GM18498 (cell line): ENCODE data around the gene PPP2R2D.
"Not testable (repeated sequence)": the region's sequence is repeated elsewhere in the genome, so short reads cannot be mapped to it uniquely, and the experiment has no call there.

ENCODE experiments used
- ATAC-seq: cut with Tn5 transposase; IDR thresholded peaks from one replicate; pipeline ENCODE4 v1.9.1; 2021; ENCODE audit warnings: mild to moderate bottlenecking, moderate library complexity; ENCODE audit not compliant: unreplicated experiment

Gene PPP2R2D

DNA sequence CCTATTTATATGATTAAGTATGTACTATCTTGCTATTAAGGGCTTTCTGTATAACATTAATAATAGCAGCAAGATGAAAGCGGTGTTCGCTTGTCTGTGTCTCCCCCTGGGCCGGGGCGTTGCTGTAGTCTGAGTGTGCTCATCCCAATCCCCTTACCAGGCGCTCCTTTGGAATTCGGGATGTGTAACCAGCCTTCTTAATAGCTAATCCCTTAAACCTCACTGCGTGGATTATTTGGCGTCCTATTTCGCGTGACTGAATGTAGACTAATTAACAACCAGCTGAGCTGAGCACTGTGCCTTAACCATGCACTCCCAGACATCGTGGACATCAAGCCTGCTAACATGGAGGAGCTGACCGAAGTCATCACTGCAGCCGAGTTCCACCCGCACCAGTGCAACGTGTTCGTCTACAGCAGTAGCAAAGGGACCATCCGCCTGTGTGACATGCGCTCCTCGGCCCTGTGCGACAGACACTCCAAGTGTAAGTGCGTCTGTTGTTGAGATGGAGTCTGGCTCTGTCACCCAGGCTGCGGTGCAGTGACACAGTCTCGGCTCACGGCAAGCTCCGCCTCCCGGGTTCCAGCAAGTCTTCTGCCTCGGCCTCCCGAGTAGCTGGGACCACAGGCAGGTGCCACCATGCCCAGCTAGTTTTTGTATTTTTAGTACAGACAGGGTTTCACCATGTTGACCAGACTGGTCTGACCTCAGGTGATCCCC is 44.3 kb downstream of the PPP2R2D start:
- ATAC-seq, result no peak

DNA sequence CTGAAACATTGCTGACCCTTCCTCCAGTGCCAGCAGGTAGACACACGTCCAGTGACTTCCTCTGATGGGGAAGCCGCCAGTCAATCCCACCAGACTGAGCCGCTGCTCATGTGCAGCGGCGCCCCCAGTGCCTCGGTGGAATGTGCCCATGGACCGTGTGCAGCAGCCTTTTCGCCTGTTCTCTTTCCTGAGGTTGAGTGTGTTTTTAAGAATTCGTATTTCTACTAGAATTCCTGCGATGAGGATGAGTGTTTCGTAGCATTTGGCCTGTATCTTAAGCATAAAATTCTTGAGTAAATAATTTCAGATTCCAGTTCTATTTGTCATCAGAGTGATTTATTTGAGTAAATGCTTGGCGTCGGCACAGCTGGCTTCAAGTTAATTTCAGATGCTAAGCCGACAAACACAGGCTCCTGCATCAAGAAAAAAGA is 45.5 kb downstream of the PPP2R2D start:
- no peak for ATAC-seq

DNA sequence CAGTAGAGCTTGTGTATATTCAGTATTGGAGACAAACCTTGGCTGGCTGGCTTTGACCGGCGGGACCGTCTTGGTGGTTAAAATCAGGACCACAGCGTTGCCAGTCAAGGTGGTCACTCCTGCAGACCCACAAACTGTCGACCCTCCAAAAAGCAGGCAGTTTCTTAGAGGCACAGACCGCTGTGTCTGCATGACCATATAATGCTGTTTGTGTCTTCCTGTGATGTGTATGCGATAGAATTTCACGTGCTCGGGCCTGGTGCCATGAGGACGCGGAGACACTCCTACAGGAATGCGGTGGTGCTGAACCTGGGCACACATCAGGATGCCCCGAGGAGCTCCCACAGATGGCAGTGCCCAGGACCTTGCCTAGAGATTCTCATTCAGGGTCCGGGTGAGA is 46.1 kb downstream of the PPP2R2D start:
- no peak for ATAC-seq

DNA sequence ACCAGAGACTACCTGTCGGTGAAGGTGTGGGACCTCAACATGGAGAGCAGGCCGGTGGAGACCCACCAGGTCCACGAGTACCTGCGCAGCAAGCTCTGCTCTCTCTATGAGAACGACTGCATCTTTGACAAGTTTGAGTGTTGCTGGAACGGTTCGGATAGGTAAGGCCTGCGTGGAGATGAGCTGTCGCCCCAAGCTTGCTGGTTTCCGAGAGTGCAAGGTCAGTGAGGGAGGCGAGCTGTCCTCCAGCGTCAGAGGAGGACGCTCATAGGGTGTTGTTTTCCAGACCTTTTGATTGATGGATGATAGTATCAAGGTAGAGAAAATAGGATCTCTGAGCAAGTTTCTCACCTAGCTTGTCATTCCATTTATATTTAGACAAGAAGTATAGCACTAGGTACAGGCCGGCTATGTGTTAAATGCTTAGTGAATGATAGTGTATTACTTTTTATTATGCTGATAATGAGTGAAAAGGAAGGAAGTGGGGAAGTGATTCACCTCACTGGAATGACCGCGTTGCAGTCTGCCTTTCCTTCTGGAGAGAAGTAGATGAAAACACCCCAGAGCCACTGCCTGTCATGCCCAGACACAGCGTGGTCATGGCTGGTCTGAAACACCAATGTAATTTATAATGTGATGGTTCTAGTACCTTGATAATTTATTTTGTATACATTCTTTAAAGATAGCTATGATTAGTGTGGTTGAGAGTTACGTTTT is 47.0 kb downstream of the PPP2R2D start:
- ATAC-seq, result no peak

DNA sequence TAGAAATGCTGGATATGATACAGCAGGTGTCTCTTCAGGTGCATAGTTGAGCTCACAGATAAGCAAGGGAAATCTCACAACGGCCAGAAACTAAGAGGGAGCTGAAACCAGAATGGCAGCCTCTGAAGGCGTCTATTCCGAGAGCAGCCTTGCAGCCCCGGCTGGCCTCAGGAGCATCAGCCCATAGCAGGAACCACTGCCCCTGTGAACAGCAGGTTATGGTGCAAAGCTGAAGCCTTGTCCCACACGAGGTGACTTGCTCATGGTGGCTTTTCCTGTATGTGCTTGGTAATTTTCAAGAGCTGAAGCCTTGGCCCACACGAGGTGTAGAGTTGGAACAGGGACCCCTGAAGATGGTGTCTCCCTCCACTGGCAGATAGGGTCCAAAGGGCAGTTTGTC is 47.7 kb downstream of the PPP2R2D start:
- ATAC-seq, result no peak

DNA sequence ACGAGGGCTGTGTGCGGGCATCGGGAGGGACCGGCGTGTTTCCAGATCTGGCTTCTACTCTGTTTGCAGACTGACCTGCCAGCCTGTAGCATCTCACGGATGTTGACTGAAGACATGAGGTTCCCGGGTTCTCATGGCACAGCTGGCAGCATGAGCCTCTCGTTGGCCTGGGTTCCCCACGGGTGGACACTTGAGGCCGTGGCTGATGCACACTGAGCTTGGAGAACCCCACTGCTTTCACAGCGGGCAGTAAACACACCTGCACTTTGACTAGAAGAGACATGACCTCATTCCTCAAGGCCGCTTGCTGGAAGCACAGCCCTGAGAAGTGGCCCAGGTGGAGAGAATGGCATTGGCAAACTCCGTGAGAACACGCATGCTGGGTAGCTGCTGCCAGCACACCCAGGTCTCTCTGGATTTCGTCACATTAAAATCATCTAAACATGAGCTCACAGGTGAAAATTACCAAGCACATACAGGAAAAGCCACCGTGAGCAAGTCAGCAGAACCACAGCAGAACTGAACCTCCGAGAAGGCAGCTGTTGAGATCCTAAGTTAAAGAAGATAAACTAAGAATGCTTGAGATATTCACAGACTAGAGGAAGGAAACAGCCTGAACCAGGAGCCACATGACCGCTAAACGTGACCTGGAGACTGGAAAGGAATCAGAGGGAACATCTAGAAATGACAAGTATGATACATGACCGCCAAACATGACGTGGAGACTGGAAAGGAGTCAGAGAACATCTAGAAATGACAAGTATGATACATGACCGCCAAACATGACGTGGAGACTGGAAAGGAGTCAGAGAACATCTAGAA is 48.4 kb downstream of the PPP2R2D start:
- ATAC-seq, result no peak

DNA sequence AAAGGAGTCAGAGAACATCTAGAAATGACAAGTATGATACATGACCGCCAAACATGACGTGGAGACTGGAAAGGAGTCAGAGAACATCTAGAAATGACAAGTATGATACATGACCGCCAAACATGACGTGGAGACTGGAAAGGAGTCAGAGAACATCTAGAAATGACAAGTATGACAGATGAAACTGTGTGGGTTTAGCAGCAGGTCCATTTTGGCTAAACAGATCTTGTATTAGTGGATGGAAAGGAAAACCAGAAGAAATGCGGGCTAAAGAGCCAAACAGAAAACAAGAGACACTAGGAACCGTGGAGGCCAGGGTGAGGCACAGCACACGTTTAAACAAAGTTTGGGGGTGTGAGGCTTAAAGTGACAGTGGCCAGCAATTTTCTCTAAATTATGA is 49.1 kb downstream of the PPP2R2D start:
- not testable (repeated sequence) for ATAC-seq

DNA sequence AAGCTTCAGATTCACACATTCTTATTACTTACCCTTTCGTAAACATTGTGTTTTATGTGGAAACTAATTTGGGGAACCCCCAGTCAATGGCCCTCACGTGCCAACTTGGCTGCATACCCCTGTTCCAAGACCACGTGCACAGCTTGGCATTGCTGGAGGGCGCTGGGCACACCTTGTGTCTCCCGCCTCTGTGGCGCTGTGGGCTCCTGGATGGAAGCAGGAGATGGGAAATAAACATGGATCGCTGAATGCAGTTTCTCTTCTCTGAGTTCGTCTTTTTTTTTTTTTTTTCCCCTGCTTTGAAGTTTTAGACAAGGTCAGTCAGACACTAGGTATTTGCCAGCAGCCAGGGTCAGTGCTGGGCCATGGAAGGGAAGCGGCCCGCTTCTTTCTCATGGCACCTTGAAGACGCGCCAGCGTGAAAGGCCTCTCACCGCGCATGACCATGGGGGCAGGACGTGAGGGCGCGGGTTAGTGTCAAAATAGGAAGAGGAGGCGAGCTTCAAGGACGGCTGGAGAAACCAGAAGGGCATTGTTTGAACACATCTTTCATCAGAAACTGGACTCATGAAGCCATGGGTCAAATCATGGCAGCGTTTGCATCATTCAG is 53.7 kb downstream of the PPP2R2D start:
- no peak for ATAC-seq

DNA sequence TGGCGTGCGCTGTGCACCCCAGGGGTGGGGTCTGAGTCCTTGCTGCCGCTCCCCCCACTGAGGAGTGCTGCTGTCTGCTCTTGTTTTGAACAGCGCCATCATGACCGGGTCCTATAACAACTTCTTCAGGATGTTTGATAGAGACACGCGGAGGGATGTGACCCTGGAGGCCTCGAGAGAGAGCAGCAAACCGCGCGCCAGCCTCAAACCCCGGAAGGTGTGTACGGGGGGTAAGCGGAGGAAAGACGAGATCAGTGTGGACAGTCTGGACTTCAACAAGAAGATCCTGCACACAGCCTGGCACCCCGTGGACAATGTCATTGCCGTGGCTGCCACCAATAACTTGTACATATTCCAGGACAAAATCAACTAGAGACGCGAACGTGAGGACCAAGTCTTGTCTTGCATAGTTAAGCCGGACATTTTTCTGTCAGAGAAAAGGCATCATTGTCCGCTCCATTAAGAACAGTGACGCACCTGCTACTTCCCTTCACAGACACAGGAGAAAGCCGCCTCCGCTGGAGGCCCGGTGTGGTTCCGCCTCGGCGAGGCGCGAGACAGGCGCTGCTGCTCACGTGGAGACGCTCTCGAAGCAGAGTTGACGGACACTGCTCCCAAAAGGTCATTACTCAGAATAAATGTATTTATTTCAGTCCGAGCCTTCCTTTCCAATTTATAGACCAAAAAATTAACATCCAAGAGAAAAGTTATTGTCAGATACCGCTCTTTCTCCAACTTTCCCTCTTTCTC is 55.0 kb downstream of the PPP2R2D start:
- ATAC-seq, result no peak

DNA sequence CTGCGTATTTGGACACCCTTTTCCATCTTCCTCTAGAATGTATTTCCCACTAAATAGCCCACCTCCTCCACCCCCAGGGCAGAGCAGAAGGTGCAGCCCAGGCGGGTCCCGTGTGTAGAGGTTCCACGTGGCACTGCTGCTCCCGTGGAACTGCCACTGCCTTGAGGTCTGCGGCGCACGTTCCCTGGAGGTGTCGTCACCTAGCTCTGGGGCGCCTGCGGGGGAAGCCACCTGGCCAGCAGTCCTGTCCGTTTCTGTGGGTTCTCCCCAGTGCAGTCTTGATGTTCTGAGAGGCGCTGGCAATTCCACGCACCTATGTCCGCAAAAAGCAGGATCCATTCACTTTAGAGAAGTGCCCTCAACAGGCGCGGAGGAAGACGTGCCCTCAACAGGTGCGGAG is 59.0 kb downstream of the PPP2R2D start:
- ATAC-seq, result no peak

DNA sequence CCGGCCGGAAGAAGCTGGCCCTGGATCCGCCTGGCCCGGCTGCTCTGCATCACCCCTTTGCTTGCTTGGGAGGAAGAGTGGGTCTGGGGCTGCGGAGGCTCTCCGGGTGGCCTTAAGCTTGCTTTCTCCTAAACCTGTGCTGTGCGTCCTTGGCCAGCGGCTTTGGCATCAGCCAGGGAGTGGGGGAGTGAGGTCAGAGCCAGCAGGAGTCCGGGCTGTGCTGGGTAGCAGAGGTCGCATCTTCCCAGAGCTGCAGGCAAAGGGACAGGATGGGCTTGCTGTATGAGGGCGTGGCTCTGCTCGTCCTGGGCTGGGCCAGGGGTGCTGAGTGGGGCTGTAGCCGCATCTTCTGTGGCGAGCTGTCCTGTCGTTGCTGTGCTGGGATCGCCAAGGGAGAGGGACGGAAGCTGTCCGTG is 59.8 kb downstream of the PPP2R2D start:
- ATAC-seq, result no peak

DNA sequence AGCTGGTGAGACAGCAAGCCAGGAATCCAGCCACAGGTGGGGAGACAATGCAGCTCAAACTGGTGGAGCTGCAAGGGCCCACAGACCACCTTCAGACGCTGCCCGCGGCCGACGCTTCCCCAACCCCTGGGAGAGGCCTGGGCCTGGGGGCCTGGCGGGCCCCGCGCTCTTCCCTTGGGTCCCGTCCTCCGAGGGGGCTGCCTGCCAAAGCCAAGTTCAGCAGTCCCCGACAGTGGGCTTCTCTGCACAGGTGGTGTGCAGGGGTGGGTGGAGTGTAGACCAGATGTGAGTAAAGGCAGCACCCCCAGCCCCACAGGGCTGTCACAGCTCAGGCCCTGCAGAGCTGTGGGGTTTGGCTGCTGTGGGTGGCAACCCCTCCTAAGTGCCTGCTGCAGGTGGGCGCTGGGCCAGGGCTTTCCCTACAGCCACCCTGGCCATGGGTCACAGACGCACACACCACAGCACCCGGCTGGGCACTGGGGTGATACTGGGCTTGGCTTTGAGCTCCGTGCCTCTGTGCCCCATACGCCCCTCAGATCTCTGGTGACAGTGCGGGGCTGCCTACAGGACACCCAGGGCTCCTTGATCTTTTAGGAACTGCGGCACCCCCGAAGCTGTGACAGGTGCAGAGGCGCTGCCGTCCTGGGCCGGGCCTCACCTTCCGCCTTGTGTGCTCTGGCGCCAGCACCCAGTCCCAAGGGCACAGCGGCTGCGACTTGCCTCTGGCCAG is 60.4 kb downstream of the PPP2R2D start:
- no peak for ATAC-seq

DNA sequence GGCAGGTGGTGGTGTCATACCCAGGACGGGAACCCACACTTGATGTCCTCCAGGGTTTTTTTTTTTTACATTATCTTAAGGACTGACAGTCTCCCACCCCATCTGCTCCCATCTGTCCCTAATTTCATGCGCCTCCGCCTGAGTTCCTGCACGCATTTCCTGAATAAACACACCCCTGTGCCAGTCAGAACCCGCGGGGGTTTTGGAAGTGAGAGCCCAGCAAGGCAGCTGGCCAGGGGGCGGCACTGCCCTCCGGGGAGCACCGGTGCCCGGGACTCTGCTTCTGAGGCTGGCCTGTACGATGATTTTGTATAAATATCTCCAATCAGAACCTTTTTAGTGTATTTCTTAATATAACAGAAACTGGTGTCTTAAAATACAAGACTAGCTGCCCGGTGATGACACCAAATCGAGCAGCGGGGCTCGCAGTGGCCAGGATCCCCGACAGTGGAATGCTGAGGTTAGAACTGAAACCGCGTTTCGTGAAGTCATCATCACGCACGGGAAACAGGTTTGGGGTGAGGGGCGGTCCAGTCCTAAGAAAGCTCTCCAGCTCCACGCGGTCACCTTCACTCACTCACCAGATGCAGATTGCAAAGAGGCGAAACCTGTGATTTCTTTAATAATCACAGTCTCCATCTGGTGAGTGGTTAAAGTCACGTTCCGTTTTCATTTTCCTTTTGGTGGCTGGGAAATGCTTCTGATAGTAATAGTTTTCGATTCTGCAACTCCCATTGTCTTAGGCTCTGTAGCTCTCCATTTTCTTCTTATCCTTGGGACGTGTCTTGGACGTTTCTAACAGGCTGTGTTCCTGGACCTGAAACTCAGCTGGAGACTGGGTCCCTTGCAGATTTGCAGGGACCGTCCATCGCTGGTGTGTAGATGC is 61.2 kb downstream of the PPP2R2D start:
- no peak for ATAC-seq

DNA sequence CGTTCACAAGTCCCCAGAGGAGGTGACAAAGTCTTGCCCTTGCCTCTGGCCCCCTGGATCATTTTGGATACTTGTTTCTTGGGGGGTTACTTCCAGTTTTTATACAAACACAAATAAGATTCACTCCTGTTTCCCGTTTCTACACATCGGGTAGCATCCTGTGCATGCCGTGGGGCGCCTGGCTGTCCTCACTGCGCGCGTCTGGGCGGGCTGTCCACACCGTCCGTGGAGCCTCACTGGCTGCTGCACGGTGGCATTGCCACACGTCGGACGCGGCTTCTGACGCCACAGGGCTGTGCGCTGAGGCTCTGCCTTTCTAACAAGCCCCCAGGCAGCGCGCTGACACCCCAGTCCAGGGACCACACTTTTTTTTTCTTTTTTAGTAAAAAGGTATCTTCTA is 62.5 kb downstream of the PPP2R2D start:
- no peak for ATAC-seq

DNA sequence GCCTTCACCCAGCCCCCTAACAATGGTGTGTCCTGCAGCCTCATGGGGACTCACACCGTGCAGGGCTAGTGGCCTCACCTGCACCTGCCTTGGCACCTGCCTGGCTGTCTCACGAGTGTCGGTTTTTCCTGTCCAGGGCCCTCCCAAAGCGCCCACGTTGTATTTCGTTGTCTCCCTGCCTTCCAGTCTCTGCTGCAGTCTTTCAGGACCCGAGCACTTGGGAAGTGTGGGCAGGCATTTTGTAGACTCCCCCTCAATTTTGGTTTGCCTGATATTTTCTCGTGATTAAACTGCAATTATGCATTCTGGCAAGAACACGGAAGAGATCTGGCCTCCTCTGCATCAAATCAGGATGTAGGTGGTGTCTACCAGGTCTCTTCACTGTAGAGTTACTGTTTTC is 63.0 kb downstream of the PPP2R2D start:
- ATAC-seq, result no peak

DNA sequence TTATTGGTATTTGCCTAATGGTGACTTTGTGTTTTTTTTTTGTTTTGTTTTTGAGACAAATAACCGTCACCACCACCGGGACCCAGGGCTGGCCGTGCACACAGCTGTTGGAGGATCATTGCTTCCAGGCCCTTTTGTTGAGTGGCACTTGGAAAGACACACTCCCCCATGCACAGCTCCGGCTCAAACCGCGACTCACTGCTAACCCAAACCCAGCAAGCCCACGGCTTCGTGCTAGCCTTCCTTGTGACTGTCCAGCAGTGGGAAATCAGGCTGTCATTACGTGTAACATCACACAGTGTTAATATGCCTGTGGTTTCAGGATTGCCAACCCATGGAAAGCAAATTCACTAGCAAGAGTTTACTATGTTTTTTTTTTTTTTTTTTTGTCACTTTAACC is 63.5 kb downstream of the PPP2R2D start:
- no peak for ATAC-seq

DNA sequence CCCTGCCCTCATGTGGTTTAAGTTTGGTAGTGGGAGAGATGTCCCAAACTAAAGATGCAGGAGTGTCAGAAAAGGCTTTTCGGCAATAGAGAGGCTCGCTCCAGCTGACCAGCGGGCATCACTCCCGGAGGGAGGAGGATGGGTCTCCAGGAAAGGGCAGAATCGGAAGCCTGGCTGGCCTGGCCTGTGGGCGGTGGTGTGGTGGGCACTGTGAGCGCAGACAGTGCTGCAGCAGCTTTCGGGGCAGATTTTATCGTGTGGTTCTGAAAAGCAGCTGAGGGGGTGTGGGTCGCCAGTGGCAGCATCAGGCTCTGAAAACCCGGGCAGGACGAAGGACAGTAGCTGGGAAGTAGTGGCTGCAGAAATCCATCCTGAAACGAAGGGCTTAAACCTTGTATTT is 68.1 kb downstream of the PPP2R2D start:
- no peak for ATAC-seq

DNA sequence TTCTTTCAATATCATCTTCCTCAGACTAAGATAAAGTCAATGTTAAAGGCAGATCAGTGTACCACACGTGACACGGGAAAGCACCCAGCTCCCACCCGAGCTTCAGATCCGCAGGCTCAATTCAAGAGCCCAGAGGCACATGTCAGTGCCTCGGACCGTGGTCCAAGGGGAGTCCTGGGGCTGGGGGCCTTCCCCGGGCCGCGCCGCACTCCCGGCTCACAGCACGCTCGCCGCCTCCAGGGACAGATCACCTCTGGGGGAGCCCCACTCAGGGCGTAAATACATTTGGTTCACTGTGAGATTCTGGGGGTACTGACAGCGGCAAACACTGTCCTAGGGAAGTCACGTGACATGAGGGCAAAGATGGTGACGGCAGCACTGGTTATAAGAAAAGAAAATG is 70.1 kb downstream of the PPP2R2D start:
- no peak for ATAC-seq

DNA sequence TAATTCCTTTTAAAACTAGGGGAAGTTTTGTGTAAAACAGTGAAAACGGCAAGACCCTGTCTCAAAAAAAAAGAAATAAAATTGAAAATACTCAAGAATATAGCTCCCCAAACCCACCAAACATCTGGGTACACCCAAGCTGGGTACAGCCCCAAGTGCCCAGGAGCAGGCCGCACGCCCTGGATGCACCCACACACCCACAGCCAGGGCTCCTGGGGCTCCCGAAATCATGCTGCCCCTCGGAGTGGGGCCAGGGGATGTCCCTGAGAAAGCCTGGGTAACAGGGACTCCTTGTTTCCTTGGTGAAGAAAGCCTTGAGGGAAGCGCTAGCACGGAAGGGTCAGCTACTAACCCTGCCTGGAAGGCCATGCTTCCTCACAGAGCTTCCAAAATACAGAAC is 70.8 kb downstream of the PPP2R2D start:
- no peak for ATAC-seq
